NCI-H82 treated with DMSO at 0.1 percent for 48 hours (cell line): ENCODE measurements around the gene PRDM4.
"Not testable (repeated sequence)": the region's sequence is repeated elsewhere in the genome, so short reads cannot be mapped to it uniquely, and the experiment has no call there.

Experiments
- DNase-seq: peaks from one replicate; lab custom pipeline; 2025; ENCODE audit not compliant: unreplicated experiment; lab: John Stamatoyannopoulos, UW

Gene PRDM4

GRCh38 chr12:107704041-107704440 lies 56.9 kb downstream of the PRDM4 start:
- no peak for DNase-seq

GRCh38 chr12:107702106-107702505 lies 58.8 kb downstream of the PRDM4 start:
- no peak for DNase-seq

- not testable (repeated sequence) for DNase-seq
Observed at GRCh38 chr12:107695772-107696171, 65.2 kb downstream of the PRDM4 start.

- DNase-seq, result peak; percentile 80
Observed at GRCh38 chr12:107685360-107686248, 75.3 kb downstream of the PRDM4 start, which contains the start of gene PWP1. Gene PWP1, plus strand, starts transcription at chr12:107685799. Its CDS starts 101 bp downstream, at chr12:107685900.

GRCh38 chr12:107684990-107685359 lies 76.0 kb downstream of the PRDM4 start:
- DNase-seq, result no peak

GRCh38 chr12:107684029-107684795 lies 76.7 kb downstream of the PRDM4 start:
- no peak for DNase-seq
